Epithelial cell of proximal tubule (primary cell): ENCODE results near the gene B3GALT4. TPM values are rescaled to one million over a fixed set of nuclear protein-coding genes. Genes with fewer than 3 reads are reported as not detected.
A peak's percentile ranks its signal among the peaks of the same experiment; 100 is the strongest.

ENCODE experiments used
- DNase-seq: peaks from one replicate; pipeline ENCODE4 v3.0.0-alpha.2; 2011; ENCODE audit warnings: low read depth
- H3K4me3 ChIP-seq: 2 replicates; pipeline ENCODE4 v1.5.1; 2011; ENCODE audit warnings: low read depth, mild to moderate bottlenecking, low read length
- CTCF ChIP-seq: conservative IDR thresholded peaks from 2 replicates; pipeline ENCODE4 v1.5.1; 2012; ENCODE audit warnings: low read depth, mild to moderate bottlenecking, low read length
- total RNA-seq: library from RNA; depleted of rRNA; stranded (reverse); fragments of >200 nt; gene quantifications from 2 replicates; pipeline ENCODE4 v1.2.3, GENCODE V29; 2015

B3GALT4 gene
- total RNA-seq, 1 donor from 2014 or later: 7.0 TPM

GRCh38 chr6:33313709-33314514 lies 37.0 kb downstream of the B3GALT4 start, which contains the start of gene TAPBP:
Gene TAPBP (minus strand): TSS chr6:33314078. CDS start chr6:33314041, 37 bp downstream.
- H3K4me3 ChIP-seq: peak within 1 kb of the TSS; percentile 74
- no peak for DNase-seq
- TF ChIP-seq CTCF: no peak

GRCh38 chr6:33314515-33314942 lies 37.6 kb downstream of the B3GALT4 start:
- DNase-seq: no peak
- TF ChIP-seq CTCF: no peak
- H3K4me3 ChIP-seq: peak overlapping the region; percentile 74

GRCh38 chr6:33314943-33315792 lies 38.2 kb downstream of the B3GALT4 start:
- TF ChIP-seq CTCF: no peak
- DNase-seq: no peak
- H3K4me3 ChIP-seq: peak overlapping the region; percentile 74

- DNase-seq: no peak
- no peak for TF ChIP-seq CTCF
- H3K4me3 ChIP-seq: no peak overlapping the region
These were observed 39.1 kb downstream of the B3GALT4 start for GRCh38 chr6:33315793-33316602.

GRCh38 chr6:33316603-33317418 lies 39.9 kb downstream of the B3GALT4 start:
- no peak for TF ChIP-seq CTCF
- DNase-seq: no peak
- peak overlapping the region; percentile 61 for H3K4me3 ChIP-seq

- peak overlapping the region; percentile 61 for H3K4me3 ChIP-seq
- no peak for TF ChIP-seq CTCF
These were observed 40.4 kb downstream of the B3GALT4 start for GRCh38 chr6:33317419-33317668.

More at GRCh38 chr6:33317419-33317668, 40.4 kb downstream of the B3GALT4 start:
- DNase-seq: no peak
